Measurements from ENCODE around the gene RANBP9.

RANBP9 gene

GRCh38 chr6:13733178-13733887 is 21.7 kb upstream of the RANBP9 start (continued):
- TF ChIP-seq ZBTB44 (tag by site-specific recombination; IDR thresholded peaks at IDR 0.05) (peak; percentile 74), ZNF707 (tag by site-specific recombination; IDR thresholded peaks at IDR 0.05) (no peak; the same call in 1 of the 2 replicates), ZFHX2 (tag by site-specific recombination; conservative IDR thresholded peaks at IDR 0.05) (no peak), ZNF18 (tag by site-specific recombination; IDR thresholded peaks at IDR 0.05) (no peak), ZNF302 (tag by site-specific recombination; IDR thresholded peaks at IDR 0.05; ENCODE audit: low read depth) (no peak), MEIS1 (CRISPR knock-in tag; IDR thresholded peaks at IDR 0.05; ENCODE audit: borderline replicate concordance) (no peak), ZNF335 (tag by site-specific recombination; conservative IDR thresholded peaks at IDR 0.05) (peak; percentile 82), ZFP3 (tag by site-specific recombination; IDR thresholded peaks at IDR 0.05; ENCODE audit: low read depth) (no peak), ZNF112 (tag by site-specific recombination; IDR thresholded peaks at IDR 0.05) (no peak), ZNF48 (tag by site-specific recombination; IDR thresholded peaks at IDR 0.05) (no peak), GFI1B (tag by site-specific recombination; IDR thresholded peaks at IDR 0.05) (no peak), SCRT2 (tag by site-specific recombination; IDR thresholded peaks at IDR 0.05) (no peak), ZFP37 (tag by site-specific recombination; IDR thresholded peaks at IDR 0.05) (no peak), ZNF585B (tag by site-specific recombination; IDR thresholded peaks at IDR 0.05) (no peak), ZNF792 (tag by site-specific recombination; IDR thresholded peaks at IDR 0.05) (peak; percentile 43; the same call in 1 of the 2 replicates), ZNF155 (tag by site-specific recombination; IDR thresholded peaks at IDR 0.05) (no peak), ZNF654 (tag by site-specific recombination; IDR thresholded peaks at IDR 0.05; ENCODE audit: low read depth) (no peak), ZNF830 (tag by site-specific recombination; IDR thresholded peaks at IDR 0.05; ENCODE audit: low read depth) (no peak), ZBTB21 (tag by site-specific recombination; IDR thresholded peaks at IDR 0.05) (no peak), ZNF747 (tag by site-specific recombination; IDR thresholded peaks at IDR 0.05) (no peak), KLF7 (tag by site-specific recombination; IDR thresholded peaks at IDR 0.05; ENCODE audit: borderline replicate concordance) (no peak), REPIN1 (tag by site-specific recombination; IDR thresholded peaks at IDR 0.05; ENCODE audit: low read depth) (no peak), GLI4 (tag by site-specific recombination; IDR thresholded peaks at IDR 0.05) (no peak), ZNF521 (tag by site-specific recombination; IDR thresholded peaks at IDR 0.05) (no peak), ZNF23 (tag by site-specific recombination; IDR thresholded peaks at IDR 0.05; ENCODE audit: borderline replicate concordance) (no peak), MZF1 (tag by site-specific recombination; IDR thresholded peaks at IDR 0.05; ENCODE audit: borderline replicate concordance) (no peak), ZNF366 (tag by site-specific recombination; conservative IDR thresholded peaks at IDR 0.05) (peak; percentile 47; the same call in 1 of the 2 replicates)
- TF ChIP-seq, protein P1, sequence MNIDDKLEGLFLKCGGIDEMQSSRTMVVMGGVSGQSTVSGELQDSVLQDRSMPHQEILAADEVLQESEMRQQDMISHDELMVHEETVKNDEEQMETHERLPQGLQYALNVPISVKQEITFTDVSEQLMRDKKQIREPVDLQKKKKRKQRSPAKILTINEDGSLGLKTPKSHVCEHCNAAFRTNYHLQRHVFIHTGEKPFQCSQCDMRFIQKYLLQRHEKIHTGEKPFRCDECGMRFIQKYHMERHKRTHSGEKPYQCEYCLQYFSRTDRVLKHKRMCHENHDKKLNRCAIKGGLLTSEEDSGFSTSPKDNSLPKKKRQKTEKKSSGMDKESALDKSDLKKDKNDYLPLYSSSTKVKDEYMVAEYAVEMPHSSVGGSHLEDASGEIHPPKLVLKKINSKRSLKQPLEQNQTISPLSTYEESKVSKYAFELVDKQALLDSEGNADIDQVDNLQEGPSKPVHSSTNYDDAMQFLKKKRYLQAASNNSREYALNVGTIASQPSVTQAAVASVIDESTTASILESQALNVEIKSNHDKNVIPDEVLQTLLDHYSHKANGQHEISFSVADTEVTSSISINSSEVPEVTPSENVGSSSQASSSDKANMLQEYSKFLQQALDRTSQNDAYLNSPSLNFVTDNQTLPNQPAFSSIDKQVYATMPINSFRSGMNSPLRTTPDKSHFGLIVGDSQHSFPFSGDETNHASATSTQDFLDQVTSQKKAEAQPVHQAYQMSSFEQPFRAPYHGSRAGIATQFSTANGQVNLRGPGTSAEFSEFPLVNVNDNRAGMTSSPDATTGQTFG (tag by site-specific recombination; IDR thresholded peaks at IDR 0.05; ENCODE audit: borderline replicate concordance), result no peak
- TF ChIP-seq, protein P2, sequence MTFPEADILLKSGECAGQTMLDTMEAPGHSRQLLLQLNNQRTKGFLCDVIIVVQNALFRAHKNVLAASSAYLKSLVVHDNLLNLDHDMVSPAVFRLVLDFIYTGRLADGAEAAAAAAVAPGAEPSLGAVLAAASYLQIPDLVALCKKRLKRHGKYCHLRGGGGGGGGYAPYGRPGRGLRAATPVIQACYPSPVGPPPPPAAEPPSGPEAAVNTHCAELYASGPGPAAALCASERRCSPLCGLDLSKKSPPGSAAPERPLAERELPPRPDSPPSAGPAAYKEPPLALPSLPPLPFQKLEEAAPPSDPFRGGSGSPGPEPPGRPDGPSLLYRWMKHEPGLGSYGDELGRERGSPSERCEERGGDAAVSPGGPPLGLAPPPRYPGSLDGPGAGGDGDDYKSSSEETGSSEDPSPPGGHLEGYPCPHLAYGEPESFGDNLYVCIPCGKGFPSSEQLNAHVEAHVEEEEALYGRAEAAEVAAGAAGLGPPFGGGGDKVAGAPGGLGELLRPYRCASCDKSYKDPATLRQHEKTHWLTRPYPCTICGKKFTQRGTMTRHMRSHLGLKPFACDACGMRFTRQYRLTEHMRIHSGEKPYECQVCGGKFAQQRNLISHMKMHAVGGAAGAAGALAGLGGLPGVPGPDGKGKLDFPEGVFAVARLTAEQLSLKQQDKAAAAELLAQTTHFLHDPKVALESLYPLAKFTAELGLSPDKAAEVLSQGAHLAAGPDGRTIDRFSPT (tag by site-specific recombination; IDR thresholded peaks at IDR 0.05), result no peak
- TF ChIP-seq, protein P3, sequence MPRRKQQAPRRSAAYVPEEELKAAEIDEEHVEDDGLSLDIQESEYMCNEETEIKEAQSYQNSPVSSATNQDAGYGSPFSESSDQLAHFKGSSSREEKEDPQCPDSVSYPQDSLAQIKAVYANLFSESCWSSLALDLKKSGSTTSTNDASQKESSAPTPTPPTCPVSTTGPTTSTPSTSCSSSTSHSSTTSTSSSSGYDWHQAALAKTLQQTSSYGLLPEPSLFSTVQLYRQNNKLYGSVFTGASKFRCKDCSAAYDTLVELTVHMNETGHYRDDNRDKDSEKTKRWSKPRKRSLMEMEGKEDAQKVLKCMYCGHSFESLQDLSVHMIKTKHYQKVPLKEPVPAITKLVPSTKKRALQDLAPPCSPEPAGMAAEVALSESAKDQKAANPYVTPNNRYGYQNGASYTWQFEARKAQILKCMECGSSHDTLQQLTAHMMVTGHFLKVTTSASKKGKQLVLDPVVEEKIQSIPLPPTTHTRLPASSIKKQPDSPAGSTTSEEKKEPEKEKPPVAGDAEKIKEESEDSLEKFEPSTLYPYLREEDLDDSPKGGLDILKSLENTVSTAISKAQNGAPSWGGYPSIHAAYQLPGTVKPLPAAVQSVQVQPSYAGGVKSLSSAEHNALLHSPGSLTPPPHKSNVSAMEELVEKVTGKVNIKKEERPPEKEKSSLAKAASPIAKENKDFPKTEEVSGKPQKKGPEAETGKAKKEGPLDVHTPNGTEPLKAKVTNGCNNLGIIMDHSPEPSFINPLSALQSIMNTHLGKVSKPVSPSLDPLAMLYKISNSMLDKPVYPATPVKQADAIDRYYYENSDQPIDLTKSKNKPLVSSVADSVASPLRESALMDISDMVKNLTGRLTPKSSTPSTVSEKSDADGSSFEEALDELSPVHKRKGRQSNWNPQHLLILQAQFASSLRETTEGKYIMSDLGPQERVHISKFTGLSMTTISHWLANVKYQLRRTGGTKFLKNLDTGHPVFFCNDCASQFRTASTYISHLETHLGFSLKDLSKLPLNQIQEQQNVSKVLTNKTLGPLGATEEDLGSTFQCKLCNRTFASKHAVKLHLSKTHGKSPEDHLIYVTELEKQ (tag by site-specific recombination; IDR thresholded peaks at IDR 0.05; ENCODE audit: borderline replicate concordance), result 0 out of 2 replicates have a peak, but pooled peaks have one; percentile 31
